Right atrium auricular region (tissue), 2 donors: ENCODE results near the gene ANO6. TPM values are rescaled to one million over a fixed set of nuclear protein-coding genes. Genes with fewer than 3 reads are reported as not detected.

ENCODE experiments used
- DNase-seq: peaks from one replicate; pipeline ENCODE4 v3.0.0-alpha.2; 2019; ENCODE audit warnings: low spot score
- H3K27ac ChIP-seq, 2 donors: fragments of 200-600 bp; sonication (generic); 1 replicate in 1 of 2; 2 replicates in 1 of 2; pipeline ENCODE4 v1.5.1; 2016 to 2019
- H3K27me3 ChIP-seq, 2 donors: fragments of 200-600 bp; sonication (generic); one replicate each; pipeline versions ENCODE4 v1.5.1 to v1.6.0; 2017 to 2019
- H3K36me3 ChIP-seq: fragments of 200-600 bp; sonication (generic); one replicate; pipeline ENCODE4 v1.5.1; 2016
- H3K4me1 ChIP-seq, 2 donors: fragments of 200-600 bp; sonication (generic); one replicate each; pipeline versions ENCODE4 v1.5.1 to v1.6.0; 2017 to 2019
- H3K4me3 ChIP-seq, 2 donors: fragments of 200-600 bp; sonication (generic); 1 replicate in 1 of 2; 2 replicates in 1 of 2; pipeline ENCODE4 v1.5.1; 2017 to 2019; ENCODE audit warnings: mild to moderate bottlenecking in 1 of 2, moderate library complexity in 1 of 2
- H3K9me3 ChIP-seq, 2 donors: fragments of 200-600 bp; sonication (generic); one replicate each; pipeline ENCODE4 v1.5.1; 2019
- CTCF ChIP-seq, 2 donors: fragments of 200-600 bp; sonication (generic); IDR thresholded peaks; one replicate each; pipeline ENCODE4 v1.5.1; 2019; ENCODE audit warnings: antibody characterized with exemption in 2 of 2
- total RNA-seq, 2 donors: library from RNA; depleted of rRNA; stranded (reverse); fragments of >200 nt; gene quantifications; one replicate each; pipeline ENCODE4 v1.1.0, GENCODE V29; 2016

The ANO6 gene
- total RNA-seq, 2 donors from 2014 or later: 48.1 to 49.5 TPM

- no peak overlapping the region for H3K27ac ChIP-seq
- H3K4me1 ChIP-seq: no peaks in the 10 kb centered on the region
- no peak overlapping the region for H3K4me3 ChIP-seq
- no peaks in the 10 kb centered on the region for H3K9me3 ChIP-seq
- H3K27me3 ChIP-seq: no peaks in the 10 kb centered on the region
- H3K36me3 ChIP-seq: no peaks in the 10 kb centered on the region
- no peak for TF ChIP-seq CTCF (IDR thresholded peaks at IDR 0.05)
- no peak for DNase-seq
These were observed 10.6 kb upstream of the ANO6 start for GRCh38 chr12:45205165-45205825.

- TF ChIP-seq CTCF (IDR thresholded peaks at IDR 0.05): no peak
- Histone ChIP-seq H3K36me3 (no peaks in the 10 kb centered on the region), H3K4me1 (no peaks in the 10 kb centered on the region), H3K9me3 (no peaks in the 10 kb centered on the region), H3K4me3 (no peak overlapping the region), H3K27me3 (no peaks in the 10 kb centered on the region), H3K27ac (no peak overlapping the region)
- no peak for DNase-seq
These were observed 7.0 kb upstream of the ANO6 start for GRCh38 chr12:45208604-45209487.

GRCh38 chr12:45209784-45210183 is 6.1 kb upstream of the ANO6 start:
- H3K27me3 ChIP-seq: no peaks in the 10 kb centered on the region
- no peak overlapping the region for H3K27ac ChIP-seq
- TF ChIP-seq CTCF (IDR thresholded peaks at IDR 0.05): no peak
- no peak overlapping the region for H3K4me3 ChIP-seq
- no peak for DNase-seq
- H3K36me3 ChIP-seq: no peaks in the 10 kb centered on the region
- no peaks in the 10 kb centered on the region for H3K4me1 ChIP-seq
- H3K9me3 ChIP-seq: no peaks in the 10 kb centered on the region

GRCh38 chr12:45212064-45212463 is 3.8 kb upstream of the ANO6 start:
- H3K27ac ChIP-seq: no peak overlapping the region
- H3K4me3 ChIP-seq: no peak overlapping the region
- TF ChIP-seq CTCF (IDR thresholded peaks at IDR 0.05): no peak
- H3K4me1 ChIP-seq: peaks cover 0 to 2% of the 10 kb centered on the region in 2 donors
- H3K36me3 ChIP-seq: no peaks in the 10 kb centered on the region
- H3K9me3 ChIP-seq: no peaks in the 10 kb centered on the region
- H3K27me3 ChIP-seq: no peaks in the 10 kb centered on the region
- no peak for DNase-seq

- H3K4me1 ChIP-seq: peaks cover 0 to 12% of the 10 kb centered on the region in 2 donors
- no peak overlapping the region for H3K27ac ChIP-seq
- no peaks in the 10 kb centered on the region for H3K9me3 ChIP-seq
- no peaks in the 10 kb centered on the region for H3K27me3 ChIP-seq
- no peak for DNase-seq
- H3K36me3 ChIP-seq: no peaks in the 10 kb centered on the region
- TF ChIP-seq CTCF (IDR thresholded peaks at IDR 0.05): no peak
- H3K4me3 ChIP-seq: no peak overlapping the region
These were observed 2.8 kb upstream of the ANO6 start for GRCh38 chr12:45213107-45213506.
